ENCODE results near the gene DISC1.

DNA sequence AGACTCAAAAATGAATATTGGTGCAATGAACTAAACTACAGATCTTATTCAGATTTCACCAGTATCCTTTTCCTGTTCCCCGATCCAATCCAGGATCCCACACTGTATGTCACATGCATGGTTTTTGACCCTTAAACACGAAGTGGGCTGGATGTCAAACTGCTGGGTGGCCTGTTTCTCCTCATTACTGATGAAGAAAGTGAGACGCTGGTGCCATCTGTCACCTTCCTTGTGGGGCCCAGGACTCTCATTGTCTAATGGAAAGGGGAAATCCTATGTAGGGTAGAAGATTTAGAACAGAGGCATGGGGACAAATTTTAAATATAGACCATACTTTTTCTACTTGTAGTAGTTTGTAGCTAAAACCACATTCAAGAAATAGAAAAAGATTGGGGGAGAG lies 56.2 kb downstream of the DISC1 start:
- TF ChIP-seq POLR2AphosphoS5 (IDR thresholded peaks at IDR 0.05; ENCODE audit: low read depth, low read length) = no peak
- TF ChIP-seq, protein P1, sequence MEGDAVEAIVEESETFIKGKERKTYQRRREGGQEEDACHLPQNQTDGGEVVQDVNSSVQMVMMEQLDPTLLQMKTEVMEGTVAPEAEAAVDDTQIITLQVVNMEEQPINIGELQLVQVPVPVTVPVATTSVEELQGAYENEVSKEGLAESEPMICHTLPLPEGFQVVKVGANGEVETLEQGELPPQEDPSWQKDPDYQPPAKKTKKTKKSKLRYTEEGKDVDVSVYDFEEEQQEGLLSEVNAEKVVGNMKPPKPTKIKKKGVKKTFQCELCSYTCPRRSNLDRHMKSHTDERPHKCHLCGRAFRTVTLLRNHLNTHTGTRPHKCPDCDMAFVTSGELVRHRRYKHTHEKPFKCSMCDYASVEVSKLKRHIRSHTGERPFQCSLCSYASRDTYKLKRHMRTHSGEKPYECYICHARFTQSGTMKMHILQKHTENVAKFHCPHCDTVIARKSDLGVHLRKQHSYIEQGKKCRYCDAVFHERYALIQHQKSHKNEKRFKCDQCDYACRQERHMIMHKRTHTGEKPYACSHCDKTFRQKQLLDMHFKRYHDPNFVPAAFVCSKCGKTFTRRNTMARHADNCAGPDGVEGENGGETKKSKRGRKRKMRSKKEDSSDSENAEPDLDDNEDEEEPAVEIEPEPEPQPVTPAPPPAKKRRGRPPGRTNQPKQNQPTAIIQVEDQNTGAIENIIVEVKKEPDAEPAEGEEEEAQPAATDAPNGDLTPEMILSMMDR (IDR thresholded peaks at IDR 0.05 in 2 of 3, conservative IDR thresholded peaks at IDR 0.05 in 1 of 3; ENCODE audit: borderline replicate concordance in 1 of 3, insufficient read depth in 1 of 3, low read depth in 2 of 3, low read length in 2 of 3) = no peak
- no peak for TF ChIP-seq EZH2phosphoT487 (IDR thresholded peaks at IDR 0.05; ENCODE audit: borderline replicate concordance)
- TF ChIP-seq JUND (IDR thresholded peaks at IDR 0.05) = no peak
- no peak for TF ChIP-seq EZH2 (IDR thresholded peaks at IDR 0.05)
- TF ChIP-seq POLR2A (IDR thresholded peaks at IDR 0.05; ENCODE audit: borderline replicate concordance, extremely low read depth, insufficient read depth, insufficient read length) = no peak
